Neural cell (in vitro differentiated cells): Measurements from ENCODE around the gene ANTXR2.

ENCODE experiments used
- POLR2AphosphoS5 ChIP-seq: IDR thresholded peaks from 2 replicates; pipeline ENCODE4 v1.6.1; 2012
- TF ChIP-seq, protein P1 (sequence below): fragments of 450-650 bp; IDR thresholded peaks from 2 replicates; pipeline ENCODE4 v1.5.1; 2014; ENCODE audit warnings: antibody characterized with exemption, mild to moderate bottlenecking, moderate library complexity; ENCODE audit not compliant: poor library complexity, severe bottlenecking

DNA sequence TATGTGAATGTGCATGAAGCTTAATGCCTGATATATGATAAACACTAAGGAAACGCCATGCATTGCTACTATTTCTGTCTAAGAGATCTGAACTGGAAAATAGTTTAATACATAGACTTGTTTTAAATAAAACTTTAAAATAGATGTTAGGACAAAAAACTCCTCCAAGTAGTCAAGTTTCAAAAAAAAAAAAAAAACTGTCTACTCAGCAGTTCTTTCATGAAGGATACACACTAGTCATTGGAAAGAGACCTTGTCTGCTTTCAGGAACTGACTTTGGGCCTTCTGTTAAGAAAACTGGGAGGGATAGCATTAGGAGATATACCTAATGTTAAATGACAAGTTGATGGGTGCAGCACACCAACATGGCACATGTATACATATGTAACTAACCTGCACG lies 138.4 kb downstream of the ANTXR2 start:
- TF ChIP-seq, protein P1, sequence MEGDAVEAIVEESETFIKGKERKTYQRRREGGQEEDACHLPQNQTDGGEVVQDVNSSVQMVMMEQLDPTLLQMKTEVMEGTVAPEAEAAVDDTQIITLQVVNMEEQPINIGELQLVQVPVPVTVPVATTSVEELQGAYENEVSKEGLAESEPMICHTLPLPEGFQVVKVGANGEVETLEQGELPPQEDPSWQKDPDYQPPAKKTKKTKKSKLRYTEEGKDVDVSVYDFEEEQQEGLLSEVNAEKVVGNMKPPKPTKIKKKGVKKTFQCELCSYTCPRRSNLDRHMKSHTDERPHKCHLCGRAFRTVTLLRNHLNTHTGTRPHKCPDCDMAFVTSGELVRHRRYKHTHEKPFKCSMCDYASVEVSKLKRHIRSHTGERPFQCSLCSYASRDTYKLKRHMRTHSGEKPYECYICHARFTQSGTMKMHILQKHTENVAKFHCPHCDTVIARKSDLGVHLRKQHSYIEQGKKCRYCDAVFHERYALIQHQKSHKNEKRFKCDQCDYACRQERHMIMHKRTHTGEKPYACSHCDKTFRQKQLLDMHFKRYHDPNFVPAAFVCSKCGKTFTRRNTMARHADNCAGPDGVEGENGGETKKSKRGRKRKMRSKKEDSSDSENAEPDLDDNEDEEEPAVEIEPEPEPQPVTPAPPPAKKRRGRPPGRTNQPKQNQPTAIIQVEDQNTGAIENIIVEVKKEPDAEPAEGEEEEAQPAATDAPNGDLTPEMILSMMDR: no peak
- TF ChIP-seq POLR2AphosphoS5: no peak
